Measurements from ENCODE around the gene GJC2. TPM values are rescaled to one million over a fixed set of nuclear protein-coding genes. Genes with fewer than 3 reads are reported as not detected.

The GJC2 gene
- total RNA-seq, 1 experiment from 2014 or later, result 0.76 TPM

- peaks cover 53% of the 10 kb centered on the region for H3K79me2 ChIP-seq (ENCODE audit: insufficient read depth, low read length)
- POLR2A ChIA-PET, result no interaction called here
Observed at GRCh38 chr1:228145463-228146416, 4.0 kb upstream of the GJC2 start.

More at GRCh38 chr1:228145463-228146416, 4.0 kb upstream of the GJC2 start:
- BruUV-seq (replicated peaks), result no TSS peak
- CTCF ChIA-PET, result no interaction called here
- Histone ChIP-seq H3K4me2 (ENCODE audit: low read length) (no peak overlapping the region), H3K9me2 (ENCODE audit: insufficient read depth) (no peaks in the 10 kb centered on the region), H3K9me3 (ENCODE audit: control insufficient read depth in 1 of 2, insufficient read depth in 1 of 2, low read depth in 1 of 2, low read length in 2 of 2) (no peaks in the 10 kb centered on the region), H3K4me3 (replicated peaks in 1 of 2; ENCODE audit: low read depth in 1 of 2, low read length in 2 of 2) (no peak overlapping the region), H4K20me1 (ENCODE audit: insufficient read depth) (no peaks in the 10 kb centered on the region), H2AFZ (ENCODE audit: low read depth, low read length, poor library complexity, severe bottlenecking) (no peak overlapping the region), H3K27me3 (ENCODE audit: insufficient read depth, low read length) (no peaks in the 10 kb centered on the region), H3K9ac (ENCODE audit: low read length) (no peak overlapping the region), H3K27ac (ENCODE audit: low read depth, low read length) (no peak overlapping the region), H3K4me1 (ENCODE audit: control insufficient read depth in 1 of 2, insufficient read depth in 2 of 2, low read length in 2 of 2) (peaks cover 0 to 12% of the 10 kb centered on the region in 2 experiments; a peak in 3 of 4 replicates), H3K36me3 (ENCODE audit: control insufficient read depth in 1 of 2, insufficient read depth in 2 of 2, low read length in 2 of 2) (0 out of 4 replicates have a peak, but pooled peaks cover 0 to 6% of the 10 kb centered on the region in 2 experiments)
- RAD21 ChIA-PET (ENCODE audit: low non-redundant PET in 1 of 2, low total read pairs in 2 of 2, uncharacterized antibody in 2 of 2, unreplicated experiment in 2 of 2), result no interaction called here
- DNase-seq (ENCODE audit: low read depth, low spot score), result no peak
- TF ChIP-seq YY1 (IDR thresholded peaks at IDR 0.05; ENCODE audit: extremely low read depth, insufficient replicate concordance, low read depth, low read length), result no peak
- TF ChIP-seq RAD21 (IDR thresholded peaks at IDR 0.05; ENCODE audit: low read depth), result no peak
- no peak for TF ChIP-seq ZNF274 (IDR thresholded peaks at IDR 0.05; ENCODE audit: low read depth, low read length)
- TF ChIP-seq POLR2A (IDR thresholded peaks at IDR 0.05; ENCODE audit: borderline replicate concordance, extremely low read depth, insufficient read depth, insufficient read length), result no peak
- no peak for TF ChIP-seq CEBPB (IDR thresholded peaks at IDR 0.05; ENCODE audit: low read depth)
- TF ChIP-seq FOSL1 (IDR thresholded peaks at IDR 0.05; ENCODE audit: low read depth), result no peak
- TF ChIP-seq CTCF (IDR thresholded peaks at IDR 0.05 in 2 of 3, conservative IDR thresholded peaks at IDR 0.05 in 1 of 3; ENCODE audit: borderline replicate concordance in 1 of 3, insufficient read depth in 1 of 3, low read depth in 2 of 3, low read length in 2 of 3), result no peak
- no peak for TF ChIP-seq SIN3A (IDR thresholded peaks at IDR 0.05; ENCODE audit: low read depth)
- no peak for TF ChIP-seq CBX3 (IDR thresholded peaks at IDR 0.05; ENCODE audit: low read depth)
- TF ChIP-seq JUND (IDR thresholded peaks at IDR 0.05), result no peak
- TF ChIP-seq EZH2 (IDR thresholded peaks at IDR 0.05), result no peak
- no peak for TF ChIP-seq SP1 (IDR thresholded peaks at IDR 0.05; ENCODE audit: low read depth)
- no peak for TF ChIP-seq MAX (IDR thresholded peaks at IDR 0.05)
- no peak for TF ChIP-seq ZFX (IDR thresholded peaks at IDR 0.05)
- no peak for TF ChIP-seq POLR2AphosphoS5 (IDR thresholded peaks at IDR 0.05; ENCODE audit: low read depth, low read length)
- no peak for TF ChIP-seq TCF7L2 (IDR thresholded peaks at IDR 0.05; ENCODE audit: borderline replicate concordance, extremely low read depth, insufficient read depth, insufficient read length)
- intact Hi-C loops (cut with micrococcal nuclease), result no loop called here
- ATAC-seq, result no peak

Data from HCT116 (cell line).